ENCODE results near the gene ISG20. TPM values are rescaled to one million over a fixed set of nuclear protein-coding genes. Genes with fewer than 3 reads are reported as not detected.

Gene ISG20
- total and polyA plus RNA-seq, 2 donors (not counting 1 experiment from before 2014, with no cell fraction given), result 190 to 232 TPM

GRCh38 chr15:88617031-88617722 lies 21.6 kb upstream of the ISG20 start:
- no peak overlapping the region for H3K4me3 Mint-ChIP-seq

More at GRCh38 chr15:88617031-88617722, 21.6 kb upstream of the ISG20 start:
- H3K4me1 Mint-ChIP-seq, result peaks cover 13% of the 10 kb centered on the region
- H3K9me3 Mint-ChIP-seq (ENCODE audit: insufficient read depth), result no peaks in the 10 kb centered on the region
- Histone ChIP-seq H3K9ac (ENCODE audit: low read length) (no peak overlapping the region), H2AFZ (ENCODE audit: insufficient read depth, low read depth, low read length, poor library complexity, severe bottlenecking) (no peak overlapping the region), H3K4me2 (replicated peaks; ENCODE audit: low read depth, low read length, poor library complexity, severe bottlenecking) (no peak overlapping the region), H3K4me1 (ENCODE audit: control insufficient read depth in 2 of 2, insufficient read depth in 2 of 2, low read length in 2 of 2) (peaks cover 8 to 15% of the 10 kb centered on the region in 2 donors), H3K36me3 (replicated peaks in 1 of 2; ENCODE audit: control extremely low read depth in 1 of 2, control insufficient read depth in 1 of 2, extremely low read depth in 1 of 2, insufficient read depth in 2 of 2, low read length in 1 of 2) (no peaks in the 10 kb centered on the region), H3K4me3 (ENCODE audit: control extremely low read depth in 1 of 5, extremely low read depth in 1 of 5, insufficient read depth in 1 of 5, low read depth in 2 of 5, low read length in 4 of 5) (no peak overlapping the region), H3K27ac (ENCODE audit: low read length in 2 of 2) (no peak overlapping the region), H3K9me3 (ENCODE audit: control extremely low read depth in 1 of 3, control insufficient read depth in 2 of 3, insufficient read depth in 1 of 3, low read length in 2 of 3) (no peaks in the 10 kb centered on the region), H3K79me2 (ENCODE audit: control insufficient read depth, insufficient read depth, low read length) (peaks cover 15% of the 10 kb centered on the region), H4K20me1 (ENCODE audit: control insufficient read depth, insufficient read depth, low read length, poor library complexity, severe bottlenecking) (no peaks in the 10 kb centered on the region), H3K27me3 (replicated peaks in 1 of 4; ENCODE audit: control extremely low read depth in 1 of 4, control insufficient read depth in 3 of 4, insufficient read depth in 4 of 4, low read length in 3 of 4) (peaks cover 0 to 8% (median 0%) of the 10 kb centered on the region in 4 experiments)
- ChIA-PET CTCF (interaction anchor here (1.5 kb wide), 1 partner anchor 218 kb away, joined by 5 read pairs; no protein-coding TSS in a partner anchor), POLR2A (no interaction called here)
- no peak for TF ChIP-seq EZH2 (IDR thresholded peaks at IDR 0.05; ENCODE audit: borderline replicate concordance, insufficient read depth, low read depth, low read length, poor library complexity, severe bottlenecking)
- no peak for TF ChIP-seq CTCF (IDR thresholded peaks at IDR 0.05)
- 94% methylated on average over 2 of the region's 10 CpGs for WGBS (ENCODE audit: insufficient coverage)
- no peak for ATAC-seq (ENCODE audit: low read depth)
- DNase-seq, result no peak
- peaks cover 12% of the 10 kb centered on the region for H3K27me3 Mint-ChIP-seq
- intact Hi-C loops (cut with micrococcal nuclease), result no loop called here
- H3K27ac Mint-ChIP-seq, result no peak overlapping the region

Measured in B cell (primary cell).